Activated B cell treated with CpG ODN at 0.5 μM for 24 hours (primary cell): ENCODE results near the gene ATP8A2. TPM values are rescaled to one million over a fixed set of nuclear protein-coding genes. Genes with fewer than 3 reads are reported as not detected.
"Not testable (repeated sequence)": the region's sequence is repeated elsewhere in the genome, so short reads cannot be mapped to it uniquely, and the experiment has no call there.

Experiments used
- ATAC-seq: fragments of 200-7000 bp; cut with Tn5 transposase; one replicate; pipeline ENCODE4 v1.10.0; 2021; ENCODE audit warnings: low read depth, mild to moderate bottlenecking, moderate library complexity
- CTCF ChIA-PET: fragments of 350-600 bp; sonication (Branson Sonifier 250); formaldehyde crosslinking; loops from one replicate; lab custom pipeline; 2021; ENCODE audit warnings: antibody characterized with exemption; lab: Charles Lee
- POLR2A ChIA-PET: fragments of 350-600 bp; sonication (Branson Sonifier 250); formaldehyde crosslinking; loops from one replicate; lab custom pipeline; 2021; ENCODE audit warnings: antibody characterized with exemption; lab: Charles Lee
- DNase-seq: peaks from one replicate; pipeline ENCODE4 v3.0.0; 2022
- H3K27ac Mint-ChIP-seq: one replicate; pipeline ENCODE4 v1.8.0; 2020; ENCODE audit warnings: mixed read lengths
- H3K27me3 Mint-ChIP-seq: one replicate; pipeline ENCODE4 v1.8.0; 2021; ENCODE audit warnings: mixed read lengths
- H3K36me3 Mint-ChIP-seq: one replicate; pipeline ENCODE4 v1.8.0; 2021; ENCODE audit warnings: low read depth, mixed read lengths
- H3K4me1 Mint-ChIP-seq: one replicate; pipeline ENCODE4 v1.8.0; 2021; ENCODE audit warnings: mixed read lengths
- H3K4me3 Mint-ChIP-seq: one replicate; pipeline ENCODE4 v1.8.0; 2020; ENCODE audit warnings: mild to moderate bottlenecking, mixed read lengths
- H3K9me3 Mint-ChIP-seq: one replicate; pipeline ENCODE4 v1.8.0; 2020; ENCODE audit warnings: mixed read lengths
- CTCF ChIP-seq: fragments of 200-600 bp; IDR thresholded peaks from one replicate; pipeline ENCODE4 v1.8.0; 2022; ENCODE audit warnings: antibody characterized with exemption, mild to moderate bottlenecking
- intact Hi-C: fragments of 100-400 bp; cut with micrococcal nuclease; formaldehyde crosslinking; loops from one replicate; pipeline ENCODE4 v1.15.1; 2024
- total RNA-seq: library from RNA; stranded (reverse); gene quantifications from 2 replicates; pipeline ENCODE4 v1.2.3, GENCODE V29; 2022

ATP8A2 gene
- total RNA-seq, 1 donor from 2014 or later = not detected

DNA sequence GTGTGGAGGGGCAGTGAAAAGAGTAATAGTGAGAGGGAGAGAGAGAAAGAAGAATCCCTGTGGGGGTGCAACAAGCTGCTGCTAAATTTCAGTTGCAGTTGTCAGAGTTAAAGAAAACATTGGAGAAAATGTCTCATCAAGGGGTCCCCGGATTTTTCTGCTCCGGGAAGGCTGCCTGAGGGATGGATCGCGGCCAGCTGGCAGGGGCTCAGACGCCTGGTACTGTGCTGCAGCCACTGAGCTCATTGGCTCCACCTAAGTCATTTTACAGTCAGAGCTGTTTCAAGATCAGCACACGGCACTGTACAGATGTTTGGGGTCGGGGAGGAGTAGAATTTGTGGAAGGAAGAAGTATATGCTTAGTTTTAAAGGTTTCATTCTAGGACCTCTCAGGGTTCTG is 573.8 kb downstream of the ATP8A2 start:
- Mint-ChIP-seq H3K36me3 (no peaks in the 10 kb centered on the region), H3K4me3 (no peak overlapping the region), H3K27ac (no peak overlapping the region), H3K9me3 (no peaks in the 10 kb centered on the region), H3K27me3 (no peaks in the 10 kb centered on the region), H3K4me1 (no peaks in the 10 kb centered on the region)
- TF ChIP-seq CTCF = no peak
- no peak for ATAC-seq
- no peak for DNase-seq
- intact Hi-C loops = no loop called here
- CTCF ChIA-PET = no interaction called here
- POLR2A ChIA-PET = no interaction called here

- Mint-ChIP-seq H3K27ac (no peak overlapping the region), H3K4me1 (no peaks in the 10 kb centered on the region), H3K9me3 (no peaks in the 10 kb centered on the region), H3K36me3 (no peaks in the 10 kb centered on the region), H3K27me3 (no peaks in the 10 kb centered on the region), H3K4me3 (no peak overlapping the region)
- intact Hi-C loops = no loop called here
- DNase-seq = no peak
- POLR2A ChIA-PET = no interaction called here
- no peak for TF ChIP-seq CTCF
- CTCF ChIA-PET = no interaction called here
- no peak for ATAC-seq
These were observed 574.5 kb downstream of the ATP8A2 start for GRCh38 chr13:25946321-25946720.

DNA sequence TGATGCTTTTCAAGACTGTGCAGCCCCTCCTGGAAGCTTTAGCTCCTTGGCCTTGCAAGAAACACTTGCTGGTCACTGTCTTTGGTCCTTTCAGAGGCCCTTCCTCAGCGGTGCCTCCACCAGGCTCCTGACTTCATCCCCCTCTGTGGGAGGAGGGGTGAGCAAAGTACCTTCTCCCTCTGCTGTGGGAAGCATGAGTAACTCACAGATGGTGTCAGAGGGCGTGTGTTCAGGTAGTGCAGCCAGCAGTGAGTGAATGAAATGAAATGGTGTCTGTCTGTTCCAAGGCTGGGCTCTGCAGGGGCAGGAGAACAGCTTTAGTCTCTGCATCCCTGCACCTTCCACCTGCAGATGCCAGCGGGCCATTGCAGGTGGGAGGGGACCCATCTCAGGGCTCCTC is 577.1 kb downstream of the ATP8A2 start:
- intact Hi-C loops = no loop called here
- H3K27me3 Mint-ChIP-seq = no peaks in the 10 kb centered on the region
- no peaks in the 10 kb centered on the region for H3K36me3 Mint-ChIP-seq
- no peaks in the 10 kb centered on the region for H3K4me1 Mint-ChIP-seq
- H3K4me3 Mint-ChIP-seq = no peak overlapping the region
- no peak overlapping the region for H3K27ac Mint-ChIP-seq
- POLR2A ChIA-PET = no interaction called here
- TF ChIP-seq CTCF = no peak
- DNase-seq = no peak
- CTCF ChIA-PET = no interaction called here
- no peaks in the 10 kb centered on the region for H3K9me3 Mint-ChIP-seq
- ATAC-seq = no peak

DNA sequence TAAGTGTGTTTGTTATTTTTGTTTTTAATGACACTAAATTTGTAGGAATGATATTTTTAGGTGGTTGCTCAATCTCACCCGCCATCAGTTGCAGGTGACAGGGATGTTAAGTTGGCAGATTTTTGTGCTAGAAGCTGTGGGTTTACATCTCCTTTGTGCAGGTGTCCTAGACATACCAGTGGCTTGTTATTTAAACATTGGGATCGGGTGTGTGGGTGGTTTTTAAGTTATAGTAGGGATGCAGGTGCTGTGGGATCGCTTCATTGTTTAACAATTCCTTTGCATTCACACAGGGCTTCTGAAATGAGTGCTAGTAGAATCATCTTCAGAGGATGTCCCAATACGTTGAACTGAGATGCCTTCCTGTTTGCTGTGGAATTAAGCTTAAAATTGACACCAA is 580.1 kb downstream of the ATP8A2 start:
- POLR2A ChIA-PET = no interaction called here
- intact Hi-C loops = no loop called here
- no peak overlapping the region for H3K27ac Mint-ChIP-seq

GRCh38 chr13:25954080-25954479 is 582.3 kb downstream of the ATP8A2 start:
- DNase-seq, H3K4me3 Mint-ChIP-seq, CTCF ChIA-PET, H3K9me3 Mint-ChIP-seq, H3K36me3 Mint-ChIP-seq, H3K27me3 Mint-ChIP-seq, H3K27ac Mint-ChIP-seq, intact Hi-C loops, ATAC-seq, H3K4me1 Mint-ChIP-seq, POLR2A ChIA-PET: not testable (repeated sequence)

More for the DNA sequence above, 580.1 kb downstream of the ATP8A2 start:
- H3K27me3 Mint-ChIP-seq = peaks cover 2% of the 10 kb centered on the region
- no peaks in the 10 kb centered on the region for H3K4me1 Mint-ChIP-seq
- CTCF ChIA-PET = no interaction called here
- no peaks in the 10 kb centered on the region for H3K36me3 Mint-ChIP-seq
- no peaks in the 10 kb centered on the region for H3K9me3 Mint-ChIP-seq
- no peak overlapping the region for H3K4me3 Mint-ChIP-seq
- DNase-seq (no peak), ATAC-seq (no peak)
- TF ChIP-seq CTCF = no peak

GRCh38 chr13:25954943-25955342 is 583.2 kb downstream of the ATP8A2 start:
- H3K9me3 Mint-ChIP-seq, H3K4me1 Mint-ChIP-seq, POLR2A ChIA-PET, CTCF ChIA-PET, H3K4me3 Mint-ChIP-seq, H3K27ac Mint-ChIP-seq, intact Hi-C loops, DNase-seq, H3K27me3 Mint-ChIP-seq, H3K36me3 Mint-ChIP-seq, ATAC-seq: not testable (repeated sequence)
